ENCODE results near the gene FBXL4. TPM values are rescaled to one million over a fixed set of nuclear protein-coding genes. Genes with fewer than 3 reads are reported as not detected.

FBXL4 gene
- total and polyA plus RNA-seq, 2 of the 8 experiments (the other 6 are each of a cell fraction or from before 2014, with no cell fraction given): 6.9 to 13.8 TPM

- TF ChIP-seq E2F6 (IDR thresholded peaks at IDR 0.05): peak; percentile 86
- peak; percentile 75 for TF ChIP-seq ASH2L (IDR thresholded peaks at IDR 0.05; ENCODE audit: low read length)
- no peak for TF ChIP-seq TAF1 (IDR thresholded peaks at IDR 0.05; ENCODE audit: low read depth, low read length)
- no peak for TF ChIP-seq USF2 (IDR thresholded peaks at IDR 0.05; ENCODE audit: low read length)
- no peak for TF ChIP-seq NRF1 (IDR thresholded peaks at IDR 0.05; ENCODE audit: low read depth, low read length)
- no peak for TF ChIP-seq KDM5A (IDR thresholded peaks at IDR 0.05; ENCODE audit: low read length)
- TF ChIP-seq BACH1 (IDR thresholded peaks at IDR 0.05; ENCODE audit: low read length): no peak
- no peak for TF ChIP-seq NANOG (IDR thresholded peaks at IDR 0.05; ENCODE audit: insufficient read depth, low read depth, low read length, poor library complexity, severe bottlenecking)
- no peak for TF ChIP-seq RNF2 (IDR thresholded peaks at IDR 0.05; ENCODE audit: borderline replicate concordance, low read depth, low read length, missing control alignments, poor library complexity, severe bottlenecking)
- TF ChIP-seq ATF3 (IDR thresholded peaks at IDR 0.05; ENCODE audit: insufficient read depth, low read depth, low read length): no peak
- peak; percentile 68; the same call in 1 of the 2 replicates for TF ChIP-seq EGR1 (IDR thresholded peaks at IDR 0.05; ENCODE audit: borderline replicate concordance, low read depth, low read length)
- TF ChIP-seq HDAC2 (IDR thresholded peaks at IDR 0.05; ENCODE audit: borderline replicate concordance in 1 of 2, low read depth in 2 of 2, low read length in 2 of 2): peak in 1 of 2 experiments; percentile 18; a peak in 1 of 4 replicates
- TF ChIP-seq TCF12 (IDR thresholded peaks at IDR 0.05; ENCODE audit: low read depth, low read length): no peak
- no peak for TF ChIP-seq POLR2AphosphoS5 (IDR thresholded peaks at IDR 0.05; ENCODE audit: low read depth, low read length)
- peak; percentile 65; the same call in 1 of the 2 replicates for TF ChIP-seq YY1 (IDR thresholded peaks at IDR 0.05; ENCODE audit: low read depth, low read length)
- TF ChIP-seq SIX5 (IDR thresholded peaks at IDR 0.05; ENCODE audit: low read depth, low read length): no peak
- no peak; a peak in 1 of 3 replicates for TF ChIP-seq EP300 (IDR thresholded peaks at IDR 0.05; ENCODE audit: borderline replicate concordance in 1 of 2, low read depth in 2 of 2, low read length in 2 of 2)
- TF ChIP-seq CREB1 (IDR thresholded peaks at IDR 0.05): peak; percentile 54; the same call in 1 of the 2 replicates
- no peak for TF ChIP-seq CBX8 (IDR thresholded peaks at IDR 0.05; ENCODE audit: borderline replicate concordance, low read depth, low read length)
- TF ChIP-seq FOSL1 (IDR thresholded peaks at IDR 0.05; ENCODE audit: insufficient read depth, low read depth, low read length): no peak
- TF ChIP-seq POLR2A (IDR thresholded peaks at IDR 0.05; ENCODE audit: control extremely low read depth in 1 of 2, low read depth in 2 of 2, low read length in 2 of 2): no peak
Measured at GRCh38 chr6:98834060-98835031, 113.4 kb downstream of the FBXL4 start, which contains the start of gene POU3F2 (continued).

All from H1 (cell line).